CD4-positive, alpha-beta T cell treated with Interleukin-1 beta for 1 hour (primary cell): Measurements from ENCODE around the gene BMPR1A.

ENCODE experiments used
- DNase-seq, 2 donors: peaks; one replicate each; pipeline ENCODE4 v3.0.0-alpha.2; 2020 to 2022

The BMPR1A gene

DNA sequence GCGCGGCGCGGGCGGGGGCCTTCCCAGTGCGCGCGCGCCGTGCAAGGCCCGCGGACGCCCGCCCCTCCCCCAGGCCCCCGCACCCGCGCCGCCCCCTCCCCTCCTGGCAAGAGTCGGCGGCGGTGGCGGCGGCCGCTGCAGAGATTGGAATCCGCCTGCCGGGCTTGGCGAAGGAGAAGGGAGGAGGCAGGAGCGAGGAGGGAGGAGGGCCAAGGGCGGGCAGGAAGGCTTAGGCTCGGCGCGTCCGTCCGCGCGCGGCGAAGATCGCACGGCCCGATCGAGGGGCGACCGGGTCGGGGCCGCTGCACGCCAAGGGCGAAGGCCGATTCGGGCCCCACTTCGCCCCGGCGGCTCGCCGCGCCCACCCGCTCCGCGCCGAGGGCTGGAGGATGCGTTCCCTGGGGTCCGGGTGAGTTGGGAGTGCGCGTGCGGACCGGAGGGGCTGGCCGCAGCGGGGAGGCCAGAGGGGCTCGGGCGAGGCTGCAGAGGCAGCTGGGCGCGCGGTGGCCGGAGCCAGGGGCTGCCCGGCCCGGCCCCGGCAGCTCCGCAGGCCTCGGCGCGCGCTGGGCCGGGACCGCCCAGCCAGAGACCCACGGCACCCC, at the start of gene BMPR1A:
BMPR1A (plus strand) TSS at position 109 of the 602 bp plus-strand sequence. CDS start 119,400 bp downstream, outside the sequence.
- DNase-seq: no peak

DNA sequence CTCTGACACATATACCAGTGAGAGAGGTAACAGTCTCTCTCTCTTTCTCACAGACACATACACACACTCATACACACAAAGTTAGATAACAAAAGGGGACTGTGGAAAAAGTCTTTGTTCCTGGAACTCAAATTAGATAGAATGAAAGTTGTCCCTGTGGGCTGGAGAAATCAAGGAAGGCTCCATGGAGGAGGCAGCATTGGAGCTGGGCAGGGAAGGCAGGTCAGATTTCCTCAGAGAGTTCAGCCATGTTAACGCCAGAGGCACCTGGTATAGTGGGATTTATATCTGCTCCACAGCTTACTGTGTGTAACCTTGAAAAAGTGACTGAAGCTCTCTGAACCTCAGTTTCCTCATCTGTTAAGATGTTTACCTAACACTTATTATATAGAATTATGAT, 49.4 kb upstream of the BMPR1A start:
- no peak for DNase-seq

DNA sequence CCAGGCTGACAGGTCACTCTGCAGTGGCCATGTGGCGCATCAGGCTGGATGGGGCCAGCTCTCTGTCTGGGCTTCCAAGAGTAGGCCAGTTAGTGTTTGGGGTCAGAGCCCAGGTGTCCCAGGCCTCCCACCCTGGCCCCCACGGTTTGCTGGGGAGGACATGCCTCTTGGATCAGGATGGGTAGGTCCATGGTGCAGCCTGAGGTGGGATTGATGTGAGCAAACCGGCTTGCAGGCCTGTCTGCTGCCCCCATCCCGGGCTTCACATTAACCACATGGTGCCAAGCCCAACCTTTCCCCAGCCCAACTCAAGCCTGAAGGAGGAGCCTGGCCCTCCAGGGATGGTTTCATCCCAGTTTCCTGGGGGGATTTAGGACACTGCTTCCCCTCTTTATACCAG, 48.9 kb upstream of the BMPR1A start:
- no peak for DNase-seq

DNA sequence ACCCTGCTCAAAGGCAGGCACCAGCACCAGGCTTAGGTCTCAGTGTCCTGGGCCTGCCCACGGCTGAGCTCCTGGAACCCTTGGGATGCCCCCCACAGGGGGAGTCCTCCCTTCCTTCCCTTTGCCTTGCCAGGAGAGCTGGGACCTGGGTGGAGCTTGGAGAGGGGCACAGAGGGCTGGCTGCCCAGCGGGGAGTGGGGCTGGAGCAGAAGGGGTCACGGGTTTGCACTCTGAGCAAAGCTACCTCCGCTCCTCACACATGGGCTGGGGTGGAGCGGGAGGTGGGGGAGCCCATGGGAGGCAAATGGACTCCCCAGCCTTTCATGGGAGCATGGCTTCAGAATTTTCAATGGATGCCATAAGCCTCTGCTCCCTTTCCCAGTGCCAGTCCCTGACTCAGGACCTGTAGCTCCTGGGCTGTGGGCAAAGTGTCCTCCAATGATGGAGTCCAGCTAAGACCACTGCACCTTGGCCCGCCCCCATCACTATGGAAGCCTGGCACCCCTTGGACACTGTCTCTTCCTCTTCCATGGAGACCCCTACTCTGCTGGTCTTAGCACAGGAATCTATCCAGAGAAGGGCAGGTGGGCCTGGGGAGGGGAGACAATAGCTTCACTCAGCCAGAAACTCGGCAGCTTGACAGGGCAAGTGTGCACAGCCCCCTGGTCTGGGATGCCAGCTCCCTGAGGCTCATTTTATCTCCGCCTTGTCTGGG, 48.2 kb upstream of the BMPR1A start:
- DNase-seq: no peak

DNA sequence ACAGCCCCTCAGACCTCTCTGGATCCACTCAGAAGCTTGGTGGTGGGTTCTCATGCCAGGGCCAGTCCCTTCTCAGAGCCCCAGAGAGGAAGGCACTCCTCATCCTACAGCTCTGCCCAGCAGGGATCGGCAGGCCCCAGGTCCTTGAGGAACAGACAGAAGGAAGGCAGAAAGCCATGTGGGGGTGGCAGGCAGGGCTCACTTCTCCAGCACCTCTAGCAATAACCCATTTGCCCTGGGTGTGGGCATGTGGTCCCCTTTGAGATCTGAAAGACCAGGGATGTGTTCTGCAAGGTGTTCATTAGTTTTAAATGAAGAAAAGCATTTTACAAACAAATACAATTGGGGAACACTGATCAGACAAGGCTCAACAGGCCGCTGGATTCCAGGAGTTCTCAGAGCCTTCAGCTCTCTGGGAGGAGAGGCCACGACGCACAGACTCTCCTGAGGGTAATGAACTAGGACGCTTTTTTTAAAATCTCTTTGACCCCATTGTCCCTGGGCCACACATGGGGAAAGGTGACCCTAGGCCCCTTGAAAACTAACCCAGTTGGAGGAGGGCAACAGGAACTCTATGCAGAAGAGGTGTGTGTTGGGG, 47.5 kb upstream of the BMPR1A start:
- no peak for DNase-seq

DNA sequence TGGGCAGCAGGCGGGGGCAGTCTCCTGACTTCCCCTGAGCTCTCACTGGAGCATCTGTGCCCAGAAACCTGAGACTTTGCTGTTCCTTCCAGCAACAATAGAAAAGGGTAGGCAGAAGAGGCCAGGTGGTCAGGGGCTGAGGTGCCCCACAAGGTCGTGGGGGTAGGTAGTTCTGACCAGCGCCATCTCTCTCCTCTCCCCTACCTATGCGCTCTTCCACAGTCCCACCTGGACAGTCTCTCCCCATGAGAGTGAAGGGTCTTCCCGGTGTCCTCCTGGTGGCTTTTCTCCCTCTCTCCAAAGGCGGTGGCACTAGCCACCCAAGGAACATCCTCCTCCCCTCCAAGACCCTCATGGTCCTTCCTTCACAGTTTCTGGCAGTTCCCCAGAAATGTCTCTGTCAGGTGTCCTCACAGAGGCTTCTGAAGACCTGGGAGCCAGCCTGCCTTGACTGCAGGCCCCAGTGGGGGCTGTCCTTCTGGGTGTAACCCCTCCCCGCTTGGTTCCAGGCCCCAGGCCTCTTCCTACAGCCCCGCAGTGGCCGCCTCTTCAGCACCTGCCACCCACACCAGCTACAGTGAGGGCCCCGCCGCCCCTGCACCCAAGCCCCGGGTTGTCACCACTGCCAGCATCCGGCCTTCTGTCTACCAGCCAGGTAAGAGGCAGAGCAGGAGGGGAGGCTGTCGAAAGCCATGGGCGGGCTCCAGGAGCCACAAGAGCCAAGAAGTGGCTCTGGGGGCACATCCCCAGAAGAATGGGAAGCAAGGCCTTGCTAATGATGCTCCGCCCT, 46.8 kb upstream of the BMPR1A start:
- DNase-seq: no peak

DNA sequence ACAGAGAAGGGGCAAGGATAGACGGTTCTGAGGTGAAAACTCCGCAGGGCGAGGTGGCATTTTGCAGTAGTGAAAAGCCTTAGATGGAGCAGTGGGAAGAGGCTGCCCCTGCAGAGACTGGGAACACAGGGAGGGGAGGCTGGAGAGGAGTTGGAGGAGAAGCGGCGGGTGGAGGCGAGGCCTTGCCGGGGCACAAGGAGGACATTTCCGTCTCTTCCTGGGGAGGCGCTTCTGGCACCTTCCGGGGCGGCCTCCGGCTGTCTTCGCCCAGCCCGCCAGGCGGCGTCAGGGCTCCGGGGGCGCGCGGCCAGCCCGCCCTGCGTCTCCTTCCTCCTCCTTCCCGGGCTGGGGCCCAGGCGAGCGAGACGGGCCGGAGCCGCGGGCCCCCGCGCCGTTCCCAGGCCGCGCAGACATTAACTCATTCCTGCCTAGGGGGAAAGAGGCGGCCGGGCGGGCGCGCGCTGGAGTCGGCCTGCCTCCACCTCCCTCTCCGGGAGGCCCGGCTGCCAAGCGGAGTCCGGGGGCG, 45.4 kb upstream of the BMPR1A start:
- DNase-seq: peak; percentile 87 to 88

DNA sequence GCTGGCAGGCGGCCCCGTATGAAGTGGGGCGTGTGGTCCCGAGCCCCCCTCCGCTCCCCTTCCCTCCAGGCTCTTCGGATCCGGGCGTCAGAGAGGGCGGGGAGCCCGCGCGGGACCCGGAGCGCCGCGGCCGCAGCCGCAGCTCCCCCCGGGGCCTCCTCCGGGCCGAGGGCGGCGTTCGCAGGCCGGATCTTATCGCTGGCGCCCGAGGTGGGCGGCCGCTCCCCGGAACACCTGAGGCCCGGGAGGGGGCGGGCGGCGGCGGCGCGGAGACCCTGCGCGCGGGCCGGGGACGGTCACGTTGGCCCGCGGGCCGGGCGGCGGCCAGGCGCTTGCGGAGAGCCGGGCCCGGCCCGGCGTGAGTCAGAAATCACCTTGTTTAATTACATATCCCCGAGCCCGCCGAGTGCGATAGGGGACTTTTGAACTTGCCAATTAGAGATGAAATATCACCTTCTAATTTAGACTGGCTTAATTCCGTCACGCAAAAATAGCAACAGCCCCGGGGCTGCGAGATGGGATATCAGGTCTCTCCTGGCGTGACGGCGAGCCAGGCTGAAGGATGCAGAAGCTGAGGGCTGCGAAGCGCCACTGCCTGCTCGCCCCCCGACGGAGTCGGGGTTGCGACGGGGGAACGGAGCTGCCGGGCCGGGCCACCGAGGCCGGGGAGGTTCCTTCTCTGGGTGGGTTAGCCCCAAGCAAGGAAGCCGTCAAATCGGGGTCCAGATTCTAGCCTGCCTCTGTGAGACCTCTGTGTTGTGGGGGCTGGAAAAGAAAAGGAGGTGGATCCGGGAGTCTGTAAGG, 44.7 kb upstream of the BMPR1A start:
- DNase-seq: peak in 1 of 2 donors; percentile 60

DNA sequence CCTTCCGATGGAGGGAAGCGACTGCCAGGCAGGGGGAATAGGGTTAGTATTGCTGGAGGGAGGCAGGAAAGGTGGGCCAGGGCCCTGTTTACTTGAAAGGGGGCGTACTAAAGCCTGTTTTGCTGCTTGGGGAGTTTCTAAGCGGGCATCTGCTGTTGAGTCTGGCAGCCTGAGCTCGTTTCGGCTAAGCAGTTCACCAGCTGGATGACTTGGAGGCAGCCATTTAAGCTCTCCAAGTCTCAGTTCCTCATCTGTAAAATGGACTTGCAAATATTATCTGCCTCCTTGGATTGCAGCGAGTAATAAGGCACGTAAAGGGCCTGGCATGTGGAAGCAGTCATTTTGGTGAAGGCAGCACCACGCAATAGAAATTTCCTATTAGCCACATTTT, 44.1 kb upstream of the BMPR1A start:
- DNase-seq: peak in 1 of 2 donors; percentile 24

DNA sequence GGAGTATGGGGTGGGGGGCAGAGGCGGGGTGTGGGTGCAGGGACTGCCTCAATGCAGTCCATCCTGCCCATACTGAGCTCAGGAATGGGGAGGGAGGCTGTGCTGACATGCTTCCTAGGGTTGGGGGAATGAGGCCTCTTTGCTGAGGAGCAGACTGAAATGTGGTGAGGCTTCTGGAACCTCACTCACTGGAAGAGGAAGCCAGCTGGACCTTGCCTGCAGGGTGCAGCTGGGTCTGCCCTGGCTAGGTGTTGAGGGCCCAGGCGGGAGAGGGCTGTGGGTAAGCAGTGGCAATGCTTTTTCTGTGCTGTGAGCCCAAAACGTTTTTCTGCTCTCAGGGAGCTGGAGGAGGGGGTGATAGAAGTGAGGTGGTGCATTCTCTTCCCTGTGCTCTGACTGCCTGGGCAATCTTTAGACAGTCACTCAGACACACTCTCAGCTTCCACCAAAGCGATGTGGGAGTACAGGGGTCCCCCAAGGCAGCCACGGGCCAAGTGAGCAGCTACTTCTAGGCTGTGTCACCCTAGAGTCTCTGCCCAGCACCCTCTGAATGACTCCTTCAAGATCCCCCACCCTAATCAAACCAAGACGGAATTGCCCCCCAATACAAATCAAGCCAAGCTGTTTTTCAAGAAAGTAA, 41.1 kb upstream of the BMPR1A start:
- no peak for DNase-seq

DNA sequence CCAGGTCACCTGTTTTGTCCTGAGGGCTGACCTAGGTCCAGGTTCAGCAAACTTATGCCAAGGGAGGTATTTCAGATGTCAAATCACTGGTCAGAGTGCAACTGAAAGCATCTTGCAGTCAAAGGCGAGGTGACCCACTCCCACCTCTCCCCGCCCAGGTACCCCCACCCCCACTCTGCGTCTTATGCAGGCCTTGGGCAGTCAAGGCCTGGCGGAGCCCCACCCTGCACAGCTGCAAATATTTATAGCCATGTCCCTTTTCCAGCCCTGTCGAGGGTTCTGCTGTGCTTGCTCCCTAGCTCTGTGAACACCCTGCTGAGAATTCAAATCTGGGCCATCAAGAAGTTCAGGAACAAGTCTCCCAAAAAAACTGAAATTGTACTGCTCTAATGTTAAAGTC, 40.6 kb upstream of the BMPR1A start:
- no peak for DNase-seq

DNA sequence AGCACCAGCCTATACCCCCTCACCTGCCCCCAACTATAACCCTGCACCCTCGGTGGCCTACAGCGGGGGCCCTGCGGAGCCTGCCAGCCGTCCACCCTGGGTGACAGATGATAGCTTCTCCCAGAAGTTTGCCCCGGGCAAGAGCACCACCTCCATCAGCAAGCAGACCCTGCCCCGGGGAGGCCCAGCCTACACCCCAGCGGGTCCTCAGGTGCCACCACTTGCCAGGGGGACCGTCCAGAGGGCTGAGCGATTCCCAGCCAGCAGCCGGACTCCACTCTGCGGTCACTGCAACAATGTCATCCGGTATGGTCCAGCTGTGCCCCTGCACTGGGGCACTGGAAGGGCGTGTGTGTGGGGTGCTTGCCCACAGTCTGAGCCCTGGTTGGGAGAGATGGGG, 40.0 kb upstream of the BMPR1A start:
- DNase-seq: no peak

DNA sequence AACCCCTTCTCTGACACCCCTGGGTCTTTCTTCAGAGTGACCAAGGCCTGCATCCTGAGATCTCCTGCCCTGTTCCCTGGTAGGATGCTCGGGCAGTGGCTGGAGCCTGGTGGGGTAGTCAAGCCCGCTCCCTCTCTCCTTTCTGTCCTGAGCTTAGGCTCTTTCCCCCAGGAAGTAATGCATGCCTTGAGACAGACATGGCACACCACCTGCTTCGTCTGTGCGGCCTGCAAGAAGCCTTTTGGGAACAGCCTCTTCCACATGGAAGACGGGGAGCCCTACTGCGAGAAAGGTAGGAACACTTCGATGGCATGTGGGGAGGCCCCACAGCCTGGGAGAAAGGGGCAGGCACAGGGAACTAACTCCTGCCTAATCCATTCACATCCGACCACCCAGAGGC, 37.9 kb upstream of the BMPR1A start:
- no peak for DNase-seq

DNA sequence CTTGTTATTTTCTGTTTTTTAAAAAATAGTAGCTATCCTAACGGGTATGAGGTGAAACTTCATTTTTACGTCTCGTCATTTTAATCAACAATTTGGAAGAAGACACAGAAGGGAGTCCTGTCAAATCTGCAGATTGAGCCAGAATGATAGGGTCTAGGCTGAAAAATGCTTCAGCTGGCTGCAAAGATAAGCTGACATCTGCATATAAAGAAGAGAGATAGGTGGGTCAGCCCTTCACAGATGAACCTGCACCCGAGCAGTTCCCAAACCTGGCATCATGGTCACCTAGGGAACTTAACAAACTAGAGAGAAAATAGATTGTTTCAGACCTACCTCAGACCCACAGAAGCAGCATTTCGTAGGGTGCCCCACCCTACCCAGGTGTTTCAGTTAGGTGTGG, 35.2 kb upstream of the BMPR1A start:
- no peak for DNase-seq

DNA sequence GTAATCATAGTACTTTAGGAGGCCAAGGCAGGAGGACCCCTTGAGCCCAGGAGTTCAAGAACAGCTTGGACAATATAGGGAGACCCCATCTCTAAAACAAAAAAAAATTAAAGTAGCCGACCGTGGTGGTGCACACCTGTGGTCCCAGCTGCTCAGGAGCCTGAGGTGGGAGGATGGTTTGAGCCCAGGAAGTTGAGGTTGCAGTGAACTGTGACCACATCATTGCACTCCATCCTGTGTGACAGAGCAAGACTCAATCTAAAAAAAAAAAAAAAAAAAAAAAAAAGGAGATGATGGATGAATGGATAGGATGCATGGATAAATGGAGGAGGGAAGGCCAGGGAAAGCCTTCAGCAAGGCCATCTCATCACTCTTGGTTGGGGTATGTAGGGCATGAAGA, 33.4 kb upstream of the BMPR1A start:
- no peak for DNase-seq

DNA sequence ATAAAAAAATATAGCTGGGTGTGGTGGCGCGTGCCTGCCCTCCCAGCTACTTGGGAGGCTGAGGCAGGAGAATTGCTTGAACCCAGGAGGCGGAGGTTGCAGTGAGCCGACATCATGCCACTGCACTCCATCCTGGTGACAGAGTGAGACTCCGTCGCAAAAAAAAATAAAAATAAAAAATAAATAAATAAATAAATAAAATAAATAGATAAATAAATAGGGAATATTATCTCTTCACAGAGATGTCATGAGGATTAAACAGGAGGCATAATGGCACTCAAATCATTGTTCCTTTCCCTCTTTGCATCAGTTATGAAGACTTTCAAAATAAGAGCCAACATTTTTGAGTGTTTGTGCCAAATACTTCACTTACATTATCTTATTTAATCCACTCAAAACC, 32.0 kb upstream of the BMPR1A start:
- no peak for DNase-seq

DNA sequence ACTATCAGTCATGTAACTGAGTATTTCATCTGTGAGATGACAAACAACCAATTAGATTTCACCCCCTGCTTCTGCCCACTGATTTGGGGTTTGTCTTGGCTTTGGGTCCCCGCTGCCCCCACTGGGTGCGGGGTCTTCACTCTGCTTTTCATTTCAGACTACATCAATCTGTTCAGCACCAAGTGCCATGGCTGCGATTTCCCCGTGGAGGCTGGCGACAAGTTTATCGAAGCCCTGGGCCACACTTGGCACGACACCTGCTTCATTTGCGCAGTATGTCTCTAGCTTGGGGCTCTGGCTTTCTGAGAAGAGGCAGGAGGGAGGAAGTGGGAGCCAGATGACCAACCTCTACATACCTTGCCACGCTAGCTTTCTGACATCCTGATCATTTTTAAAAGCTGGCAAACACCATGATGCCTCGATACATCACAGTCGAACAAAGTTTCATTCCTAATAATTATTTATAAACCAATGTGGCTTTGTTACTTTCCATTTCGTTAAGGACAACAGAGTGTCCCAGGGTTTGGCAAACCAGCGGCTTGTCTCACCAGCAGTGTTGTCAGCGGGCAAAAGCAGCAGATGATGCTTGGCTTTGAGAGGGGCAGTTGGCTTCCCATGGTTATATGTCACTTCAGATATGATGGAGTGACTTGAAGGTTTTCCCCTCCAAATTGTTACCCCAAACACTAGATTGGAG, 30.3 kb upstream of the BMPR1A start:
- DNase-seq: no peak

DNA sequence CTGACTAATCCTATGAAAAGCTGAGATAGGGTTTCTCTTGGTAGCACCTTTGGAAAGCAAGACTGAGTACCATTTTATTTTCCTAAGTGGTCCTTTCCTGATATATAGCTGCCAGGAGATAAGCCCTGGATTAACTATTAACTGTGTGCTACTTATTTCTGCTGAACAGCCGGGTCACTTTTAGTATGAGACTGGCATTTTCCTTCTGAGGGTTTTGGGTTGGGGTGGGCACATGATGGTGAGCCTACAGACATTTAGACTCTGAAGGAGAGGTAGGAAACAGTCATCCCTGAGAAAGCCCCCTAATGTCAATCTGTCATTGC, 29.8 kb upstream of the BMPR1A start:
- DNase-seq: no peak

DNA sequence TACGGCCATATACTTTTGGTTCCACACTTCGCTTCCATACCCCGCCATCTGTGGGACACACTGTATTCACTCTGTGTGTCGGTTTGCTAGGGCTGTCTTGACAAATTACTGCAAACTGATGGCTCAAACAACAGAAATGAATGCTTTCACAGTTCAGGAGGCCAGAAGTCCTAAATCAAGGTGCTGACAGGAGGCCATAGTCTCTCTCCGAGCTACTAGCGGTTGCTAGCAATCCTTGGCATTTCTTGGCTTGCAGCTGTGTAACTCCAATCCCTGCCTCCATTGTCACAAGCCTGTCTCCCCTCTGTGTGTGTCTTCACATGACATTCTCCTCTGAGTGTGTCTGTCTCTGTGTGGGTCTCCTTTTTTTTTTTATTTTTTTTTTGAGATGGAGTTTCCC, 28.9 kb upstream of the BMPR1A start:
- no peak for DNase-seq

DNA sequence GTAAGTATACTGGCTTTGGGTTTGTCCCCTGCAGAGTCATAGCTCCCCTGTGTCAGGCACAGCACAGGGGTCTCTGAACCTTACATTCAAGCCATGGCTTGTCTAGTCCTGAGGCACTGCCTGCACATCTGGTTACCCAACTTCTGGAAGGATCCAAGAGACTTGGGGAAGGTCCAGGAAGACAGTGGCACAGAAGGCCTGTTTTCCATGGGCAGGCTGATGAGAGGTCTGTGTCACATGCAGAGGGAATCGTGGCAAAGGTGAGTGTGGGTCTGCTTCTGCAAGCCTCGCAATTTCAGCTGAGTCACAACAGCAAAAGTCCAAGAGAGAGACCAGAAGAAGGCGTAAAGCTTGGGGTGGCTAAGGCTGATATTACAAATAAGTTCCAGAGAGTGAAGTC, 28.4 kb upstream of the BMPR1A start:
- DNase-seq: no peak

DNA sequence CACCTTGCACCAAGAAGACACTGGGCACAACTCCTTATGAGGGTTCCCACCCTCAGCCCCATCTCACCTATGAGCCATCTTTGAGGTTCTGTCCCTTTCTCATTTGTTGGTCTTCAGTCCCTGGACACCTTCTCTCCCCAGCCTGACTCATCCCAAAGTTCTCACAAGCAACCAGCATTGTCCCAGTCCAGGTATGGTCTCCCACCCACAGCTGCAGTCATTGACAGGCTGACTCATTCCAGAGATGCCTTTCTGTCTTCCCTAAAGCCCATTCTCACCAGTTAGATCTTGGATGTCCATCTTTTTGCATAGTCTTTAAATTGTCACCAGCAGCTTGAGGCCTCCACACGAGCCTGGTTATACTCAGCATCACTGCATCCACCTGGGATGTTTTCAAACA, 26.7 kb upstream of the BMPR1A start:
- no peak for DNase-seq

DNA sequence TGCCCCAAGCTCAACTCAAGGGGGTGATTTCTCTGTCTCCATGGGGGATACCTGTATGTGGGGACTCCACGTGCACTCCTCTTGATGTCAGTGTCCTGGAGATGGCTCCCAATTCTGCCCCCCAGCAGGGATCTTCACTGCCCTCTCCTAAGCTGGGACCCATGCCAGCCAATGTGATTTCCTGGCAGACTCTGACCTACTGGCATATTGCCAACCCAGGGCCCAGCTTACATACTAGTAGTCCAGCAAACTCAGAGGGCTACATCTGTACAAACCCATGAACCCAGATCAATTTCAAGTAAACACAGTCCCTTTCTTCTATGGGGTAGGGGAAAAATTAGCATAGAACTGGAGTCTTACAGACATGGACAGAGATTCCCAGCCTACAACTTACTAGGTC, 26.2 kb upstream of the BMPR1A start:
- no peak for DNase-seq
